HG03342 (cell line): ENCODE measurements around the gene AGK.

Experiments used
- ATAC-seq: cut with Tn5 transposase; IDR thresholded peaks from one replicate; pipeline ENCODE4 v1.9.1; 2021; ENCODE audit warnings: mild to moderate bottlenecking, moderate library complexity; ENCODE audit not compliant: unreplicated experiment

Gene AGK

GRCh38 chr7:141551094-141551781, at the start of gene AGK:
TSS of gene AGK (plus strand) at chr7:141551410. CDS start at chr7:141555467, 4,057 bp downstream.
- peak; percentile 88 for ATAC-seq

- no peak for ATAC-seq
Observed at GRCh38 chr7:141501451-141501850, 49.8 kb upstream of the AGK start.

GRCh38 chr7:141511316-141511675, 39.9 kb upstream of the AGK start:
- no peak for ATAC-seq

GRCh38 chr7:141511676-141512396, 39.4 kb upstream of the AGK start:
- no peak for ATAC-seq

GRCh38 chr7:141512597-141512996, 38.6 kb upstream of the AGK start:
- no peak for ATAC-seq

- no peak for ATAC-seq
Observed at GRCh38 chr7:141513720-141514119, 37.5 kb upstream of the AGK start.

- no peak for ATAC-seq
Observed at GRCh38 chr7:141515941-141516340, 35.3 kb upstream of the AGK start.

GRCh38 chr7:141519623-141520022, 31.6 kb upstream of the AGK start:
- no peak for ATAC-seq

GRCh38 chr7:141522657-141523342, 28.4 kb upstream of the AGK start:
- ATAC-seq = no peak

- no peak for ATAC-seq
Observed at GRCh38 chr7:141525973-141526514, 25.2 kb upstream of the AGK start.

- no peak for ATAC-seq
Observed at GRCh38 chr7:141527076-141527475, 24.1 kb upstream of the AGK start.

GRCh38 chr7:141528399-141528798, 22.8 kb upstream of the AGK start:
- no peak for ATAC-seq

- peak; percentile 59 for ATAC-seq
Observed at GRCh38 chr7:141533149-141533949, 17.9 kb upstream of the AGK start.

GRCh38 chr7:141534757-141535737, 16.2 kb upstream of the AGK start:
- ATAC-seq = no peak

GRCh38 chr7:141537906-141538305, 13.3 kb upstream of the AGK start:
- no peak for ATAC-seq

GRCh38 chr7:141541375-141541774, 9.8 kb upstream of the AGK start:
- no peak for ATAC-seq

GRCh38 chr7:141544831-141545230, 6.4 kb upstream of the AGK start:
- ATAC-seq = no peak

- no peak for ATAC-seq
Observed at GRCh38 chr7:141549582-141549981, 1.6 kb upstream of the AGK start.

GRCh38 chr7:141550386-141551093, 670 bp upstream of the AGK start:
- ATAC-seq = peak; percentile 17
